IMR-90 (cell line): ENCODE data around the gene SDK1. TPM values are rescaled to one million over a fixed set of nuclear protein-coding genes. Genes with fewer than 3 reads are reported as not detected.

Experiments used
- ATAC-seq: fragments of 200-7000 bp; cut with Tn5 transposase; 2 replicates; pipeline ENCODE4 v1.9.1; 2020; ENCODE audit warnings: low read depth, mild to moderate bottlenecking, moderate library complexity
- BruUV-seq: library from RNA; stranded (reverse); fragments of 400-500 nt; replicated peaks from 2 replicates; lab custom pipeline; 2021; lab: Mats Ljungman, UMichigan
- CTCF ChIA-PET: fragments of 300-600 bp; formaldehyde crosslinking; extraction: SDS; loops from one replicate; lab custom pipeline; 2021; ENCODE audit warnings: antibody characterized with exemption; lab: Yijun Ruan, JAX
- POLR2A ChIA-PET: fragments of 300-600 bp; sonication (Branson Sonifier 250); formaldehyde crosslinking; loops from one replicate; lab custom pipeline; 2022; ENCODE audit warnings: antibody characterized with exemption; ENCODE audit not compliant: unreplicated experiment; lab: Charles Lee
- DNase-seq: peaks from one replicate; pipeline ENCODE4 v3.0.0; 2013
- H2AFZ ChIP-seq: replicated peaks from 2 replicates; pipeline ENCODE3; 2013; ENCODE audit warnings: low read length, mild to moderate bottlenecking; ENCODE audit not compliant: poor library complexity
- H2AK5ac ChIP-seq: 2 replicates; pipeline ENCODE4 v1.6.1; 2013; ENCODE audit warnings: low read depth, low read length, inconsistent platforms
- H2AK9ac ChIP-seq: replicated peaks from 2 replicates; pipeline ENCODE3; 2013; ENCODE audit warnings: mild to moderate bottlenecking, low read depth, low read length, moderate library complexity; ENCODE audit not compliant: poor library complexity
- H2BK120ac ChIP-seq: 2 replicates; pipeline ENCODE4 v1.6.1; 2013; ENCODE audit warnings: low read depth, low read length, inconsistent platforms
- H2BK15ac ChIP-seq: 3 replicates; pipeline ENCODE4 v1.6.1; 2013; ENCODE audit warnings: low read depth, low read length, inconsistent platforms
- H2BK20ac ChIP-seq: 2 replicates; pipeline ENCODE4 v1.6.1; 2013; ENCODE audit warnings: low read depth, mild to moderate bottlenecking, inconsistent platforms, low read length, moderate library complexity
- H2BK5ac ChIP-seq: 2 replicates; pipeline ENCODE4 v1.6.1; 2013; ENCODE audit warnings: mild to moderate bottlenecking, low read depth, low read length, inconsistent platforms; ENCODE audit not compliant: poor library complexity, severe bottlenecking
- H3K14ac ChIP-seq: replicated peaks from 2 replicates; pipeline ENCODE4 v1.6.1; 2013; ENCODE audit warnings: low read depth, low read length, inconsistent platforms
- H3K18ac ChIP-seq: 2 replicates; pipeline ENCODE4 v1.6.1; 2013; ENCODE audit warnings: low read depth, low read length, control low read depth
- H3K23ac ChIP-seq: 2 replicates; pipeline ENCODE4 v1.6.1; 2013; ENCODE audit warnings: low read depth, low read length, inconsistent platforms
- H3K27ac ChIP-seq: 2 replicates; pipeline ENCODE4 v1.5.1; 2013; ENCODE audit warnings: mild to moderate bottlenecking, control low read depth, low read length; ENCODE audit not compliant: insufficient read depth
- H3K27me3 ChIP-seq: 2 replicates; pipeline ENCODE4 v1.6.1; 2013; ENCODE audit warnings: low read length; ENCODE audit not compliant: control insufficient read depth, insufficient read depth
- H3K36me3 ChIP-seq: 2 replicates; pipeline ENCODE4 v1.6.1; 2013; ENCODE audit warnings: low read length, mixed read lengths; ENCODE audit not compliant: control insufficient read depth, insufficient read depth
- H3K4ac ChIP-seq: 2 replicates; pipeline ENCODE4 v1.6.1; 2013; ENCODE audit warnings: low read depth, low read length, inconsistent platforms
- H3K4me1 ChIP-seq: 2 replicates; pipeline ENCODE4 v1.6.1; 2013; ENCODE audit warnings: low read length, mixed read lengths; ENCODE audit not compliant: control insufficient read depth, insufficient read depth
- H3K4me2 ChIP-seq: 2 replicates; pipeline ENCODE4 v1.6.1; 2013; ENCODE audit warnings: low read depth, mild to moderate bottlenecking, control low read depth, low read length, moderate library complexity
- H3K4me3 ChIP-seq: 2 replicates; pipeline ENCODE4 v1.5.1; 2013; ENCODE audit warnings: low read depth, mild to moderate bottlenecking, control low read depth, low read length, moderate library complexity; ENCODE audit not compliant: insufficient read depth
- H3K56ac ChIP-seq: 2 replicates; pipeline ENCODE4 v1.6.1; 2013; ENCODE audit warnings: low read length, inconsistent platforms; ENCODE audit not compliant: insufficient read depth; ENCODE audit errors: extremely low read depth
- H3K79me1 ChIP-seq, 2 experiments: 2 replicates each; pipeline ENCODE4 v1.6.1; 2013; ENCODE audit warnings: low read length in 2 of 2, inconsistent platforms in 1 of 2, low read depth in 1 of 2
- H3K9ac ChIP-seq: 2 replicates; pipeline ENCODE4 v1.6.1; 2013; ENCODE audit warnings: low read depth, low read length, control low read depth
- H3K9me1 ChIP-seq: 2 replicates; pipeline ENCODE4 v1.6.1; 2013; ENCODE audit warnings: low read length, inconsistent platforms; ENCODE audit not compliant: insufficient read depth
- H3K9me3 ChIP-seq: 2 replicates; pipeline ENCODE4 v1.6.1; 2013; ENCODE audit warnings: low read length; ENCODE audit not compliant: control insufficient read depth, insufficient read depth
- H4K20me1 ChIP-seq: 2 replicates; pipeline ENCODE4 v1.6.1; 2013; ENCODE audit warnings: low read length, inconsistent platforms; ENCODE audit not compliant: insufficient read depth
- H4K5ac ChIP-seq: 2 replicates; pipeline ENCODE4 v1.6.1; 2013; ENCODE audit warnings: mild to moderate bottlenecking, low read depth, low read length, control low read depth
- H4K8ac ChIP-seq, 2 experiments: 2 replicates each; pipeline ENCODE4 v1.6.1; 2013; ENCODE audit warnings: low read depth in 2 of 2, low read length in 2 of 2, control low read depth in 1 of 2, inconsistent platforms in 1 of 2
- H4K91ac ChIP-seq: 2 replicates; pipeline ENCODE4 v1.6.1; 2013; ENCODE audit warnings: low read depth, low read length, inconsistent platforms; ENCODE audit not compliant: insufficient read depth
- MAZ ChIP-seq: IDR thresholded peaks from 2 replicates; pipeline ENCODE4 v1.6.1; 2012; ENCODE audit warnings: low read depth, mild to moderate bottlenecking, low read length, improper control_type of control experiment, moderate library complexity, borderline replicate concordance
- NFE2L2 ChIP-seq: fragments of 150-350 bp; IDR thresholded peaks from 2 replicates; pipeline ENCODE4 v1.6.1; 2016; ENCODE audit warnings: low read depth, mild to moderate bottlenecking, low read length
- RAD21 ChIP-seq: IDR thresholded peaks from 2 replicates; pipeline ENCODE4 v1.6.1; 2012; ENCODE audit warnings: low read length, improper control_type of control experiment
- RCOR1 ChIP-seq: IDR thresholded peaks from 2 replicates; pipeline ENCODE4 v1.6.1; 2012; ENCODE audit warnings: mild to moderate bottlenecking, low read length, improper control_type of control experiment; ENCODE audit not compliant: insufficient replicate concordance
- SMC3 ChIP-seq: fragments of 150-350 bp; IDR thresholded peaks from 2 replicates; pipeline ENCODE4 v1.6.1; 2016; ENCODE audit warnings: low read depth, mild to moderate bottlenecking, antibody characterized with exemption, low read length, moderate library complexity
- WGBS, 2 experiments: methylation state at CpG; one replicate each; pipeline versions ENCODE4 v1.1.5 to v1.1.7; 2013; ENCODE audit warnings: missing lambda C conversion rate in 2 of 2; ENCODE audit not compliant: insufficient read length in 1 of 2; ENCODE audit errors: extremely low coverage in 2 of 2; 5-methylcytosine and 5-hydroxymethylcytosine counted together
- dilution Hi-C: fragments of 300-500 bp; cut with HindIII; formaldehyde crosslinking; loops from one replicate; pipeline ENCODE4 v1.14.3; 2018; ENCODE audit warnings: low sequenced_read_pairs; ENCODE audit not compliant: unreplicated experiment
- in situ Hi-C: fragments of 300-500 bp; cut with MboI; formaldehyde crosslinking; loops from 3 replicates; pipeline ENCODE4 v1.14.3; 2019; ENCODE audit warnings: low sequenced_read_pairs, inconsistent platforms, mixed read lengths
- intact Hi-C: fragments of 100-400 bp; cut with micrococcal nuclease; formaldehyde crosslinking; loops from 2 replicates; pipeline ENCODE4 v1.10.0; 2022
- polyA plus RNA-seq, 3 experiments: library from polyadenylated mRNA; depleted of rRNA; stranded (reverse); fragments of >200 nt; gene quantifications; 2 replicates each; pipeline ENCODE4 v1.2.3, GENCODE V29; 2012; ENCODE audit warnings: low replicate concordance in 1 of 3
- total RNA-seq: library from RNA; depleted of rRNA; stranded (reverse); fragments of >200 nt; gene quantifications from 2 replicates; pipeline ENCODE4 v1.2.3, GENCODE V29; 2012

Gene SDK1
- total and polyA plus RNA-seq, 2 of the 4 experiments (the other 2 are of a cell fraction), result 1.5 to 1.6 TPM

DNA sequence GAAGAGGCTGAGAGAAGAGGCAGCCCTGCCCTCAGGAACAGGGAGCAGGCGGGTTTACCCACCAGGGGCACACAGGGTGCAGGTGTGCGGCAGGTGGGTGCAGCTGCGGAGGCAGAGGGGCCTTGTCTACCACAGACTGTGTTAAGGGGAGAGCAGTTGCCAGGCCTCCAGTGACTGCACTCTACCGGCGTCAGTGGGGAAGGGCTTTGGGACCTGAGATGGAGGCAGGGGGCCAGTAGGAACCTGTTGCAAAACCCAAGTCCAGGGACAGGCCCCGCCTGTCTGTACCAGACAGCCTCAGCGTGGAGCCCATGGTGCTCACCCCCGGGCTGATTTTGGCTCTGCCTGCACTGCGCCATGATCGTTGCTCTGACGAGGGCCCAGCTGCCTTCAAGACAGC is 873.4 kb downstream of the SDK1 start:
- H4K91ac ChIP-seq, result no peak overlapping the region
- intact Hi-C loops, result no loop called here
- dilution Hi-C loops, result no loop called here
- H3K27ac ChIP-seq, result no peak overlapping the region
- in situ Hi-C loops, result no loop called here
- BruUV-seq, result no TSS peak
- no CpG with 5 or more reads among the region's 11 CpGs for WGBS, 2 experiments
- H3K9me1 ChIP-seq, result no peaks in the 10 kb centered on the region
- no peak for DNase-seq
- peaks cover 16% of the 10 kb centered on the region for H3K9me3 ChIP-seq
- H3K36me3 ChIP-seq, result no peaks in the 10 kb centered on the region
- no peak overlapping the region for H2BK20ac ChIP-seq
- no peak overlapping the region for H3K14ac ChIP-seq
- H3K4me3 ChIP-seq, result no peak overlapping the region
- ChIA-PET CTCF (no interaction called here), POLR2A (no interaction called here)
- no peak for TF ChIP-seq NFE2L2
- no peak for TF ChIP-seq MAZ
- TF ChIP-seq RAD21, result no peak
- TF ChIP-seq RCOR1, result no peak
- no peak for TF ChIP-seq SMC3
- no peak for ATAC-seq
- H3K18ac ChIP-seq, result no peak overlapping the region
- no peak overlapping the region for H2AK9ac ChIP-seq
- no peak overlapping the region for H3K23ac ChIP-seq
- H3K27me3 ChIP-seq, result no peaks in the 10 kb centered on the region
- no peak overlapping the region for H2AK5ac ChIP-seq
- H3K56ac ChIP-seq, result no peak overlapping the region
- no peak overlapping the region for H3K4ac ChIP-seq
- no peaks in the 10 kb centered on the region for H4K20me1 ChIP-seq
- no peak overlapping the region for H3K9ac ChIP-seq
- no peak overlapping the region for H4K8ac ChIP-seq
- no peaks in the 10 kb centered on the region for H3K4me1 ChIP-seq
- H4K5ac ChIP-seq, result no peak overlapping the region
- no peak overlapping the region for H2BK5ac ChIP-seq
- no peak overlapping the region for H2BK120ac ChIP-seq
- no peaks in the 10 kb centered on the region for H3K79me1 ChIP-seq
- H3K4me2 ChIP-seq, result no peak overlapping the region
- H2AFZ ChIP-seq, result no peak overlapping the region
- no peak overlapping the region for H2BK15ac ChIP-seq
